ENCODE measurements around the gene JMJD8.

Gene JMJD8

GRCh38 chr16:662095-662494 is 22.0 kb downstream of the JMJD8 start:
- TF ChIP-seq, protein P1, sequence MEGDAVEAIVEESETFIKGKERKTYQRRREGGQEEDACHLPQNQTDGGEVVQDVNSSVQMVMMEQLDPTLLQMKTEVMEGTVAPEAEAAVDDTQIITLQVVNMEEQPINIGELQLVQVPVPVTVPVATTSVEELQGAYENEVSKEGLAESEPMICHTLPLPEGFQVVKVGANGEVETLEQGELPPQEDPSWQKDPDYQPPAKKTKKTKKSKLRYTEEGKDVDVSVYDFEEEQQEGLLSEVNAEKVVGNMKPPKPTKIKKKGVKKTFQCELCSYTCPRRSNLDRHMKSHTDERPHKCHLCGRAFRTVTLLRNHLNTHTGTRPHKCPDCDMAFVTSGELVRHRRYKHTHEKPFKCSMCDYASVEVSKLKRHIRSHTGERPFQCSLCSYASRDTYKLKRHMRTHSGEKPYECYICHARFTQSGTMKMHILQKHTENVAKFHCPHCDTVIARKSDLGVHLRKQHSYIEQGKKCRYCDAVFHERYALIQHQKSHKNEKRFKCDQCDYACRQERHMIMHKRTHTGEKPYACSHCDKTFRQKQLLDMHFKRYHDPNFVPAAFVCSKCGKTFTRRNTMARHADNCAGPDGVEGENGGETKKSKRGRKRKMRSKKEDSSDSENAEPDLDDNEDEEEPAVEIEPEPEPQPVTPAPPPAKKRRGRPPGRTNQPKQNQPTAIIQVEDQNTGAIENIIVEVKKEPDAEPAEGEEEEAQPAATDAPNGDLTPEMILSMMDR (IDR thresholded peaks at IDR 0.05; ENCODE audit: low read depth, low read length): no peak
- Histone ChIP-seq H3K9me3 (no peaks in the 10 kb centered on the region), H3K4me1 (peaks cover 13% of the 10 kb centered on the region), H3K4me3 (ENCODE audit: low read depth, low read length) (no peak overlapping the region), H3K27me3 (no peaks in the 10 kb centered on the region), H3K36me3 (peaks cover 17% of the 10 kb centered on the region)
- DNase-seq: no peak

GRCh38 chr16:661184-661821 is 22.8 kb downstream of the JMJD8 start:
- Histone ChIP-seq H3K4me1 (peaks cover 13% of the 10 kb centered on the region), H3K9me3 (no peaks in the 10 kb centered on the region), H3K36me3 (peaks cover 21% of the 10 kb centered on the region), H3K27me3 (no peaks in the 10 kb centered on the region), H3K4me3 (ENCODE audit: low read depth, low read length) (peak overlapping the region; percentile 16)
- TF ChIP-seq, protein P1 (IDR thresholded peaks at IDR 0.05; ENCODE audit: low read depth, low read length): peak; percentile 8; the same call in 1 of the 2 replicates
- DNase-seq: no peak

DNA sequence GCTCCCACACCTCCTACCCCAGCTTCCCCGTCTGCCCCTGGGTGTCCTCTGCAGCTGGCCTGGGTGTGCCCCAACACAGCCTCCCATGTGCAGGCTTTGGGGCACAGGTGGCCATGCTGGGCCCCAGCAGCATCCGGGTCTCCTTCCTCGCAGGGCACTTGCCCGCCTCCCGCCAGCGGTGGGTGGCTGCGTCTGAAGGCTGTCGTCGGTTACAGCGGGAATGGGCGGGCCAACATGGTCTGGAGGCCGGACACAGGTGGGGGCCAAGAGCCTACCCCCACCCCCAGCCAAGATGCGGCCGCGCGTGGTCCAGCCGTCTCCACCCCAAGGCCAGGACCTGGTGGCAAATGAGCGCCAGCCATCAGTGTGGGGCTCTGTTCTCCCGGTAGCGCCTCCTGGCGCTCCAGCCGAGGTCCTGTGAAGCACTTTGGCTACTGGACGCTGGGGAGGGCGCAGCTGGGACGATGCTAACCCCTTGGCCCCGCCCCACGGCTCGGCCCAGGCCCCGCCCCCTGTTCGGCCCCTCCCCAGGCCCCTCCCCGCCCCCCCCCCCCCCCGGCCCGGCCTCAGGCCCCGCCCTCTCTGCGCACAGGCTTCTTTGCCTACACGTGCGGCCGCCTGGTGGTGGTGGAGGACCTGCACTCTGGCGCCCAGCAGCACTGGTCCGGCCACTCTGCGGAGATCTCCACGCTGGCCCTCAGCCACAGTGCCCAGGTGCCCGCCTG is 23.5 kb downstream of the JMJD8 start:
- peaks cover 25% of the 10 kb centered on the region for H3K36me3 ChIP-seq
- peak; percentile 97 for DNase-seq
- H3K9me3 ChIP-seq: no peaks in the 10 kb centered on the region
- H3K4me1 ChIP-seq: peaks cover 13% of the 10 kb centered on the region
- TF ChIP-seq, protein P1 (IDR thresholded peaks at IDR 0.05; ENCODE audit: low read depth, low read length): peak; percentile 61
- H3K4me3 ChIP-seq (ENCODE audit: low read depth, low read length): peak overlapping the region; percentile 47
- no peaks in the 10 kb centered on the region for H3K27me3 ChIP-seq

DNA sequence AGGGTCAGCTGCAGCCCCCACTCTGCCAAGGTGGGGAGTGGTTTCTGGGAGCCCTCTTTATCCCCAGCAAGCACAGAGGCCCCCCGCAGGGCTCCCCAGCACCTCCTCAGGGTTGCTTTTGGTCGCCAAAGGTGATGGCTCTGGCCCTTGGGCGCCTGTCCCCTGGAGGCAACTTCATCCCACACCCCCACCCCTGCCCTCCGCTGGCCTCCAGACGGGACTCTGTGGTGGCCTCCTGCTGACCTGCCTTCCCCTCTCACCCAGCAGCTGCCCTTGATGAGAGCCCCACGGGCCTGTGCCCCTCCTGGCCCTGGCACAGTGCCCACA is 24.0 kb downstream of the JMJD8 start:
- Histone ChIP-seq H3K27me3 (no peaks in the 10 kb centered on the region), H3K36me3 (peaks cover 30% of the 10 kb centered on the region), H3K4me3 (ENCODE audit: low read depth, low read length) (peak overlapping the region; percentile 47), H3K4me1 (peaks cover 13% of the 10 kb centered on the region), H3K9me3 (no peaks in the 10 kb centered on the region)
- TF ChIP-seq, protein P1 (IDR thresholded peaks at IDR 0.05; ENCODE audit: low read depth, low read length): no peak
- no peak for DNase-seq

- no peaks in the 10 kb centered on the region for H3K27me3 ChIP-seq
- no peaks in the 10 kb centered on the region for H3K9me3 ChIP-seq
- H3K36me3 ChIP-seq: peaks cover 34% of the 10 kb centered on the region
- peaks cover 13% of the 10 kb centered on the region for H3K4me1 ChIP-seq
- no peak for DNase-seq
- TF ChIP-seq, protein P1 (IDR thresholded peaks at IDR 0.05; ENCODE audit: low read depth, low read length): no peak
- no peak overlapping the region for H3K4me3 ChIP-seq (ENCODE audit: low read depth, low read length)
These were observed 24.5 kb downstream of the JMJD8 start for GRCh38 chr16:659618-660017.
